ENCODE data around the gene TSPAN4. TPM values are rescaled to one million over a fixed set of nuclear protein-coding genes. Genes with fewer than 3 reads are reported as not detected.
A peak's percentile ranks its signal among the peaks of the same experiment; 100 is the strongest.

TSPAN4 gene
- total and polyA plus RNA-seq, 2 of the 13 experiments (the other 11 are each of a cell fraction or from before 2014, with no cell fraction given) = 31.7 to 68.3 TPM

DNA sequence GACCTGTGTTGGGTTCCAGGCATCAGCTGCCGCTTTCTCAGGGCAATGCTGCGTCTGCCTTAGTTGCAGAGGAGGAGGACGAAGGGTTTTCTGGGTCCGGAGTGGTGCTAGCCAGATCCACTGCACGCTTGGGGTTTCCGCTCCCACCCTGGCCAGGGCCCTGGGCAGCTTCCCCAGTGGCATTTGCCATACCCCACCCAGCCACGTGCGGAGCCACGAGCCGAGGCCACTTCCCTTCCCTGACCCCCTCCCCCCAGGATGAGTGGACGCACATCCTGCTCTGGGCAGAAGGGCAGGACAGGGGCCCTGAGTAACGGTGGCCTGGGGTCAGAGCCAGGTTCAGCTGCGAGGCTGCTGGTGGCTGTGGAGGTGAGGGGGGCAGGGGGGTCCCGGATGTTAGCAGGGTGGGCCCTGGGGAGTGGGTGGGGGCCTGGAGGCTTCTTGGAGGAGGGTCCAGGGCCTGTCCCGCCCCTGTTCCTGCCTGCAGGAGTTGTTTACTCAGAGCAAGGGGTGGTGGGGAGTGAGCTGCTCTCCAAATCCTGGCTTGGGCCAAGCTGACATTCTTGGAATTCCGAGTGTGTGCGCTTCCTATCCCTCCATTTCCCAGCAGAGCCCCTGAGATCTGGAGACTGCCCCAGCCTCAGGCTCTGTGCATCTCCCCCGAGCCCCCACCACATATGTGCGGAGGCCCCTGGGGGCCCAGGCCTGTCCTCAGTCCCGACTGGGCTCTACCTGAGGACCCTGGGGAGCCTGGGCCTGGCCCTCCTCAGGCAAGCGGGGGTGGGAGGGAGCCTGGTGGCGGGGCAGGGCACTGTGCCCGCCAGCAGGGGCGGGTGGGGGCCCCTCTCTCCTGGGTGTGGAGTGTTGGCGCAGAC, 1.4 kb downstream of the TSPAN4 start (continued):
- TF ChIP-seq POGZ (CRISPR knock-in tag; IDR thresholded peaks at IDR 0.05) (peak; percentile 46; the same call in 1 of the 2 replicates), FOXP1 (IDR thresholded peaks at IDR 0.05) (no peak), FOXP1 (CRISPR knock-in tag; IDR thresholded peaks at IDR 0.05) (peak; percentile 42), FOXA3 (CRISPR knock-in tag; IDR thresholded peaks at IDR 0.05) (peak; percentile 73; the same call in 1 of the 2 replicates), MAFF (IDR thresholded peaks at IDR 0.05; ENCODE audit: low read depth, low read length) (no peak), POLR2AphosphoS2 (IDR thresholded peaks at IDR 0.05; ENCODE audit: low read depth, low read length) (no peak), EHMT2 (IDR thresholded peaks at IDR 0.05; ENCODE audit: borderline replicate concordance, low read depth, low read length) (no peak), ZNF773 (CRISPR knock-in tag; IDR thresholded peaks at IDR 0.05; ENCODE audit: borderline replicate concordance) (no peak), ZFYVE20 (CRISPR knock-in tag; IDR thresholded peaks at IDR 0.05; ENCODE audit: borderline replicate concordance, low read depth) (0 out of 2 replicates have a peak, but pooled peaks have one; percentile 34), AHR (CRISPR knock-in tag; IDR thresholded peaks at IDR 0.05) (no peak), ZBTB7A (CRISPR knock-in tag; IDR thresholded peaks at IDR 0.05) (peak; percentile 97), ZNF614 (CRISPR knock-in tag; IDR thresholded peaks at IDR 0.05; ENCODE audit: borderline replicate concordance) (no peak; the same call in 1 of the 2 replicates), GATAD2A (CRISPR knock-in tag; IDR thresholded peaks at IDR 0.05) (peak; percentile 62; the same call in 1 of the 2 replicates), XBP1 (CRISPR knock-in tag; IDR thresholded peaks at IDR 0.05) (no peak), SMAD1 (CRISPR knock-in tag; IDR thresholded peaks at IDR 0.05; ENCODE audit: borderline replicate concordance, low read depth) (no peak), PHF20 (CRISPR knock-in tag; IDR thresholded peaks at IDR 0.05) (0 out of 2 replicates have a peak, but pooled peaks have one; percentile 47)
- TF ChIP-seq, protein P1, sequence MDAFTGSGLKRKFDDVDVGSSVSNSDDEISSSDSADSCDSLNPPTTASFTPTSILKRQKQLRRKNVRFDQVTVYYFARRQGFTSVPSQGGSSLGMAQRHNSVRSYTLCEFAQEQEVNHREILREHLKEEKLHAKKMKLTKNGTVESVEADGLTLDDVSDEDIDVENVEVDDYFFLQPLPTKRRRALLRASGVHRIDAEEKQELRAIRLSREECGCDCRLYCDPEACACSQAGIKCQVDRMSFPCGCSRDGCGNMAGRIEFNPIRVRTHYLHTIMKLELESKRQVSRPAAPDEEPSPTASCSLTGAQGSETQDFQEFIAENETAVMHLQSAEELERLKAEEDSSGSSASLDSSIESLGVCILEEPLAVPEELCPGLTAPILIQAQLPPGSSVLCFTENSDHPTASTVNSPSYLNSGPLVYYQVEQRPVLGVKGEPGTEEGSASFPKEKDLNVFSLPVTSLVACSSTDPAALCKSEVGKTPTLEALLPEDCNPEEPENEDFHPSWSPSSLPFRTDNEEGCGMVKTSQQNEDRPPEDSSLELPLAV (CRISPR knock-in tag; conservative IDR thresholded peaks at IDR 0.05; ENCODE audit: low read depth) = no peak
- TF ChIP-seq, protein P2, sequence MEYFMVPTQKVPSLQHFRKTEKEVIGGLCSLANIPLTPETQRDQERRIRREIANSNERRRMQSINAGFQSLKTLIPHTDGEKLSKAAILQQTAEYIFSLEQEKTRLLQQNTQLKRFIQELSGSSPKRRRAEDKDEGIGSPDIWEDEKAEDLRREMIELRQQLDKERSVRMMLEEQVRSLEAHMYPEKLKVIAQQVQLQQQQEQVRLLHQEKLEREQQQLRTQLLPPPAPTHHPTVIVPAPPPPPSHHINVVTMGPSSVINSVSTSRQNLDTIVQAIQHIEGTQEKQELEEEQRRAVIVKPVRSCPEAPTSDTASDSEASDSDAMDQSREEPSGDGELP (IDR thresholded peaks at IDR 0.05; ENCODE audit: borderline replicate concordance, low read depth) = peak; percentile 47; the same call in 1 of the 2 replicates
- TF ChIP-seq, protein P3, sequence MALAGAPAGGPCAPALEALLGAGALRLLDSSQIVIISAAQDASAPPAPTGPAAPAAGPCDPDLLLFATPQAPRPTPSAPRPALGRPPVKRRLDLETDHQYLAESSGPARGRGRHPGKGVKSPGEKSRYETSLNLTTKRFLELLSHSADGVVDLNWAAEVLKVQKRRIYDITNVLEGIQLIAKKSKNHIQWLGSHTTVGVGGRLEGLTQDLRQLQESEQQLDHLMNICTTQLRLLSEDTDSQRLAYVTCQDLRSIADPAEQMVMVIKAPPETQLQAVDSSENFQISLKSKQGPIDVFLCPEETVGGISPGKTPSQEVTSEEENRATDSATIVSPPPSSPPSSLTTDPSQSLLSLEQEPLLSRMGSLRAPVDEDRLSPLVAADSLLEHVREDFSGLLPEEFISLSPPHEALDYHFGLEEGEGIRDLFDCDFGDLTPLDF (CRISPR knock-in tag; IDR thresholded peaks at IDR 0.05) = no peak
- TF ChIP-seq, protein P4, sequence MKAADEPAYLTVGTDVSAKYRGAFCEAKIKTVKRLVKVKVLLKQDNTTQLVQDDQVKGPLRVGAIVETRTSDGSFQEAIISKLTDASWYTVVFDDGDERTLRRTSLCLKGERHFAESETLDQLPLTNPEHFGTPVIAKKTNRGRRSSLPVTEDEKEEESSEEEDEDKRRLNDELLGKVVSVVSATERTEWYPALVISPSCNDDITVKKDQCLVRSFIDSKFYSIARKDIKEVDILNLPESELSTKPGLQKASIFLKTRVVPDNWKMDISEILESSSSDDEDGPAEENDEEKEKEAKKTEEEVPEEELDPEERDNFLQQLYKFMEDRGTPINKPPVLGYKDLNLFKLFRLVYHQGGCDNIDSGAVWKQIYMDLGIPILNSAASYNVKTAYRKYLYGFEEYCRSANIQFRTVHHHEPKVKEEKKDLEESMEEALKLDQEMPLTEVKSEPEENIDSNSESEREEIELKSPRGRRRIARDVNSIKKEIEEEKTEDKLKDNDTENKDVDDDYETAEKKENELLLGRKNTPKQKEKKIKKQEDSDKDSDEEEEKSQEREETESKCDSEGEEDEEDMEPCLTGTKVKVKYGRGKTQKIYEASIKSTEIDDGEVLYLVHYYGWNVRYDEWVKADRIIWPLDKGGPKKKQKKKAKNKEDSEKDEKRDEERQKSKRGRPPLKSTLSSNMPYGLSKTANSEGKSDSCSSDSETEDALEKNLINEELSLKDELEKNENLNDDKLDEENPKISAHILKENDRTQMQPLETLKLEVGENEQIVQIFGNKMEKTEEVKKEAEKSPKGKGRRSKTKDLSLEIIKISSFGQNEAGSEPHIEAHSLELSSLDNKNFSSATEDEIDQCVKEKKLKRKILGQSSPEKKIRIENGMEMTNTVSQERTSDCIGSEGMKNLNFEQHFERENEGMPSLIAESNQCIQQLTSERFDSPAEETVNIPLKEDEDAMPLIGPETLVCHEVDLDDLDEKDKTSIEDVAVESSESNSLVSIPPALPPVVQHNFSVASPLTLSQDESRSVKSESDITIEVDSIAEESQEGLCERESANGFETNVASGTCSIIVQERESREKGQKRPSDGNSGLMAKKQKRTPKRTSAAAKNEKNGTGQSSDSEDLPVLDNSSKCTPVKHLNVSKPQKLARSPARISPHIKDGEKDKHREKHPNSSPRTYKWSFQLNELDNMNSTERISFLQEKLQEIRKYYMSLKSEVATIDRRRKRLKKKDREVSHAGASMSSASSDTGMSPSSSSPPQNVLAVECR (CRISPR knock-in tag; IDR thresholded peaks at IDR 0.05; ENCODE audit: borderline replicate concordance) = peak; percentile 55
- TF ChIP-seq, protein P5, sequence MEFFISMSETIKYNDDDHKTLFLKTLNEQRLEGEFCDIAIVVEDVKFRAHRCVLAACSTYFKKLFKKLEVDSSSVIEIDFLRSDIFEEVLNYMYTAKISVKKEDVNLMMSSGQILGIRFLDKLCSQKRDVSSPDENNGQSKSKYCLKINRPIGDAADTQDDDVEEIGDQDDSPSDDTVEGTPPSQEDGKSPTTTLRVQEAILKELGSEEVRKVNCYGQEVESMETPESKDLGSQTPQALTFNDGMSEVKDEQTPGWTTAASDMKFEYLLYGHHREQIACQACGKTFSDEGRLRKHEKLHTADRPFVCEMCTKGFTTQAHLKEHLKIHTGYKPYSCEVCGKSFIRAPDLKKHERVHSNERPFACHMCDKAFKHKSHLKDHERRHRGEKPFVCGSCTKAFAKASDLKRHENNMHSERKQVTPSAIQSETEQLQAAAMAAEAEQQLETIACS (CRISPR knock-in tag; IDR thresholded peaks at IDR 0.05) = no peak
